Naive thymus-derived CD4-positive, alpha-beta T cell (primary cell): ENCODE results near the gene C18orf32. TPM values are rescaled to one million over a fixed set of nuclear protein-coding genes. Genes with fewer than 3 reads are reported as not detected.
"Not testable (repeated sequence)": the region's sequence is repeated elsewhere in the genome, so short reads cannot be mapped to it uniquely, and the experiment has no call there.

Experiments
- ATAC-seq: fragments of 150-1000 bp; cut with Tn5 transposase; 2 replicates; pipeline ENCODE4 v1.10.0; 2021; ENCODE audit warnings: mild to moderate bottlenecking, moderate library complexity
- CTCF ChIA-PET: fragments of 350-600 bp; sonication (Branson Sonifier 250); formaldehyde crosslinking; loops from one replicate; lab custom pipeline; 2021; ENCODE audit warnings: antibody characterized with exemption; lab: Charles Lee
- POLR2A ChIA-PET: fragments of 350-600 bp; sonication (Branson Sonifier 250); formaldehyde crosslinking; loops from one replicate; lab custom pipeline; 2021; ENCODE audit warnings: antibody characterized with exemption, inconsistent platforms; lab: Charles Lee
- DNase-seq, 9 donors: peaks; one replicate each; pipeline versions ENCODE4 v3.0.0 to v3.0.0-alpha.2; 2020 to 2022; ENCODE audit warnings: mixed read lengths in 1 of 9
- H3K27ac ChIP-seq: one replicate; pipeline ENCODE4 v1.7.0; 2013; ENCODE audit warnings: mild to moderate bottlenecking, low read depth, low read length, moderate library complexity
- H3K27me3 ChIP-seq, 2 donors: one replicate each; pipeline ENCODE4 v1.7.0; 2013; ENCODE audit warnings: low read length in 2 of 2, mild to moderate bottlenecking in 2 of 2, moderate library complexity in 2 of 2; ENCODE audit not compliant: control insufficient read depth in 2 of 2, insufficient read depth in 2 of 2
- H3K36me3 ChIP-seq, 3 experiments: 1 replicate in 2 of 3; 2 replicates in 1 of 3; pipeline ENCODE4 v1.7.0; 2013; ENCODE audit warnings: low read length in 3 of 3, mild to moderate bottlenecking in 3 of 3, moderate library complexity in 1 of 3; ENCODE audit not compliant: insufficient read depth in 3 of 3, control insufficient read depth in 2 of 3
- H3K4me1 ChIP-seq, 2 donors: one replicate each; pipeline ENCODE4 v1.7.0; 2013; ENCODE audit warnings: low read length in 2 of 2, mild to moderate bottlenecking in 2 of 2, moderate library complexity in 1 of 2; ENCODE audit not compliant: control insufficient read depth in 2 of 2, insufficient read depth in 2 of 2
- H3K4me3 ChIP-seq: 2 replicates; pipeline ENCODE4 v1.7.0; 2013; ENCODE audit warnings: mild to moderate bottlenecking, low read length
- H3K9me3 ChIP-seq, 3 experiments: 1 replicate in 2 of 3; 2 replicates in 1 of 3; pipeline ENCODE4 v1.7.0; 2013; ENCODE audit warnings: low read length in 3 of 3; ENCODE audit not compliant: control insufficient read depth in 2 of 3
- H3K27ac Mint-ChIP-seq, 9 donors: one replicate each; pipeline ENCODE4 v1.8.0; 2020 to 2022; ENCODE audit warnings: mixed read lengths in 9 of 9, mild to moderate bottlenecking in 8 of 9, moderate library complexity in 5 of 9, inconsistent platforms in 2 of 9
- H3K27me3 Mint-ChIP-seq, 5 donors: one replicate each; pipeline ENCODE4 v1.8.0; 2021 to 2022; ENCODE audit warnings: mixed read lengths in 5 of 5, mild to moderate bottlenecking in 1 of 5
- H3K36me3 Mint-ChIP-seq, 5 donors: one replicate each; pipeline ENCODE4 v1.8.0; 2020 to 2022; ENCODE audit warnings: mixed read lengths in 5 of 5, mild to moderate bottlenecking in 3 of 5, inconsistent platforms in 1 of 5
- H3K4me1 Mint-ChIP-seq, 7 donors: one replicate each; pipeline ENCODE4 v1.8.0; 2020 to 2022; ENCODE audit warnings: mixed read lengths in 7 of 7, mild to moderate bottlenecking in 3 of 7, inconsistent platforms in 1 of 7
- H3K4me3 Mint-ChIP-seq, 10 donors: one replicate each; pipeline ENCODE4 v1.8.0; 2020 to 2022; ENCODE audit warnings: mild to moderate bottlenecking in 10 of 10, mixed read lengths in 10 of 10, moderate library complexity in 6 of 10, inconsistent platforms in 2 of 10
- H3K9me3 Mint-ChIP-seq, 11 donors: one replicate each; pipeline ENCODE4 v1.8.0; 2020 to 2022; ENCODE audit warnings: mixed read lengths in 11 of 11, mild to moderate bottlenecking in 4 of 11, inconsistent platforms in 1 of 11, moderate library complexity in 1 of 11
- intact Hi-C, 2 donors: fragments of 100-400 bp; cut with micrococcal nuclease; formaldehyde crosslinking; loops; one replicate each; pipeline ENCODE4 v1.15.1; 2023
- polyA plus RNA-seq, 2 donors: library from polyadenylated mRNA; unstranded; fragments of 300-500 nt; fragmentation: Illumina TruSeq; gene quantifications; one replicate each; pipeline ENCODE4 v1.2.3, GENCODE V29; 2021
- total RNA-seq, 6 experiments: library from RNA in 5 of 6; stranded (reverse) in 5 of 6; gene quantifications; 1 replicate in 5 of 6; 2 replicates in 1 of 6; pipeline ENCODE4 v1.2.3 and lab custom pipeline; 2021 to 2026

C18orf32 gene
- total and polyA plus RNA-seq, 7 experiments from 2014 or later = 22.5 to 84.1 (median 49.2) TPM

- peaks cover 8 to 25% (median 23%) of the 10 kb centered on the region in 5 donors for H3K27me3 Mint-ChIP-seq
- H3K9me3 Mint-ChIP-seq, DNase-seq, H3K4me3 ChIP-seq, H3K4me3 Mint-ChIP-seq, intact Hi-C loops, CTCF ChIA-PET, H3K4me1 Mint-ChIP-seq, ATAC-seq, H3K27ac ChIP-seq, H3K4me1 ChIP-seq, H3K9me3 ChIP-seq, H3K27me3 ChIP-seq, H3K36me3 Mint-ChIP-seq, H3K36me3 ChIP-seq, H3K27ac Mint-ChIP-seq: not testable (repeated sequence)
- POLR2A ChIA-PET = interaction anchor here (0.7 kb wide), 1 partner anchor 384 kb away, joined by 3 read pairs; no protein-coding TSS in a partner anchor
Measured at GRCh38 chr18:49506438-49506837, 19.4 kb upstream of the C18orf32 start.

GRCh38 chr18:49503931-49504330, 16.9 kb upstream of the C18orf32 start:
- Histone ChIP-seq H3K4me1 (no peaks in the 10 kb centered on the region), H3K9me3 (no peaks in the 10 kb centered on the region), H3K27ac (no peak overlapping the region), H3K4me3 (no peak overlapping the region), H3K27me3 (no peaks in the 10 kb centered on the region), H3K36me3 (no peaks in the 10 kb centered on the region)
- H3K4me3 Mint-ChIP-seq = no peak overlapping the region
- POLR2A ChIA-PET = no interaction called here
- H3K27ac Mint-ChIP-seq = no peak overlapping the region
- peaks cover 8 to 31% (median 27%) of the 10 kb centered on the region in 5 donors for H3K27me3 Mint-ChIP-seq
- DNase-seq (no peak), ATAC-seq (no peak)
- H3K4me1 Mint-ChIP-seq = no peaks in the 10 kb centered on the region
- CTCF ChIA-PET = interaction anchor here (0.8 kb wide), 1 partner anchor 83 kb away, joined by 5 read pairs; no protein-coding TSS in a partner anchor
- no peaks in the 10 kb centered on the region for H3K36me3 Mint-ChIP-seq
- intact Hi-C loops = no loop called here
- peaks cover 0 to 1% (median 0%) of the 10 kb centered on the region in 11 donors for H3K9me3 Mint-ChIP-seq

GRCh38 chr18:49500201-49500921, 13.3 kb upstream of the C18orf32 start:
- no peaks in the 10 kb centered on the region for H3K27me3 ChIP-seq
- POLR2A ChIA-PET = no interaction called here
- no peak overlapping the region for H3K27ac ChIP-seq
- Mint-ChIP-seq H3K9me3 (no peaks in the 10 kb centered on the region), H3K4me3 (no peak overlapping the region), H3K27ac (no peak overlapping the region), H3K27me3 (peaks cover 0 to 31% (median 11%) of the 10 kb centered on the region in 5 donors), H3K4me1 (no peaks in the 10 kb centered on the region), H3K36me3 (no peaks in the 10 kb centered on the region)
- H3K36me3 ChIP-seq = no peaks in the 10 kb centered on the region
- H3K4me1 ChIP-seq = no peaks in the 10 kb centered on the region
- no peaks in the 10 kb centered on the region for H3K9me3 ChIP-seq
- ATAC-seq = no peak
- no peak for DNase-seq
- intact Hi-C loops = no loop called here
- H3K4me3 ChIP-seq = no peak overlapping the region
- CTCF ChIA-PET = no interaction called here

- Histone ChIP-seq H3K4me3 (no peak overlapping the region), H3K27me3 (no peaks in the 10 kb centered on the region), H3K36me3 (no peaks in the 10 kb centered on the region), H3K9me3 (no peaks in the 10 kb centered on the region), H3K4me1 (no peaks in the 10 kb centered on the region), H3K27ac (no peak overlapping the region)
- H3K36me3 Mint-ChIP-seq = no peaks in the 10 kb centered on the region
- ChIA-PET POLR2A (no interaction called here), CTCF (interaction anchor here (0.8 kb wide), 1 partner anchor 858 kb away, joined by 3 read pairs; no protein-coding TSS in a partner anchor)
- H3K27me3 Mint-ChIP-seq = peaks cover 0 to 33% (median 11%) of the 10 kb centered on the region in 5 donors
- no peaks in the 10 kb centered on the region for H3K9me3 Mint-ChIP-seq
- intact Hi-C loops = no loop called here
- H3K4me1 Mint-ChIP-seq = peaks cover 0 to 7% (median 0%) of the 10 kb centered on the region in 7 donors
- H3K27ac Mint-ChIP-seq = no peak overlapping the region
- no peak for DNase-seq
- ATAC-seq = no peak
- H3K4me3 Mint-ChIP-seq = no peak overlapping the region
Measured at GRCh38 chr18:49499046-49499637, 12.1 kb upstream of the C18orf32 start.

GRCh38 chr18:49495480-49495879, 8.4 kb upstream of the C18orf32 start:
- no peak overlapping the region for H3K4me3 Mint-ChIP-seq
- peaks cover 8 to 15% (median 13%) of the 10 kb centered on the region in 5 donors for H3K36me3 Mint-ChIP-seq
- DNase-seq (no peak), ATAC-seq (no peak)
- H3K27me3 Mint-ChIP-seq = peaks cover 0 to 24% (median 5%) of the 10 kb centered on the region in 5 donors
- no peak overlapping the region for H3K27ac Mint-ChIP-seq
- H3K4me1 Mint-ChIP-seq = peaks cover 19 to 29% (median 24%) of the 10 kb centered on the region in 7 donors
- H3K9me3 ChIP-seq = no peaks in the 10 kb centered on the region
- no peaks in the 10 kb centered on the region for H3K27me3 ChIP-seq
- peaks cover 0 to 11% (median 6%) of the 10 kb centered on the region in 3 experiments for H3K36me3 ChIP-seq
- no peaks in the 10 kb centered on the region for H3K9me3 Mint-ChIP-seq
- ChIA-PET POLR2A (interaction anchor here (1.9 kb wide), 1 partner anchor 9 kb away, joined by 11 read pairs; the partner anchor contains the start of gene C18orf32), CTCF (no interaction called here)
- H3K4me3 ChIP-seq = no peak overlapping the region
- H3K27ac ChIP-seq = no peak overlapping the region
- intact Hi-C loops = no loop called here
- peaks cover 11 to 12% of the 10 kb centered on the region in 2 donors for H3K4me1 ChIP-seq

GRCh38 chr18:49495076-49495475, 8.0 kb upstream of the C18orf32 start:
- DNase-seq (no peak), ATAC-seq (no peak)
- no peak overlapping the region for H3K4me3 ChIP-seq
- POLR2A ChIA-PET = no interaction called here
- H3K9me3 Mint-ChIP-seq = no peaks in the 10 kb centered on the region
- H3K4me1 ChIP-seq = peaks cover 15 to 16% of the 10 kb centered on the region in 2 donors
- peaks cover 0 to 15% (median 10%) of the 10 kb centered on the region in 3 experiments for H3K36me3 ChIP-seq
- H3K4me3 Mint-ChIP-seq = no peak overlapping the region
- H3K4me1 Mint-ChIP-seq = peaks cover 23 to 33% (median 28%) of the 10 kb centered on the region in 7 donors
- H3K9me3 ChIP-seq = no peaks in the 10 kb centered on the region
- peaks cover 8 to 19% (median 16%) of the 10 kb centered on the region in 5 donors for H3K36me3 Mint-ChIP-seq
- intact Hi-C loops = no loop called here
- no peak overlapping the region for H3K27ac Mint-ChIP-seq
- H3K27me3 Mint-ChIP-seq = peaks cover 0 to 20% (median 4%) of the 10 kb centered on the region in 5 donors
- CTCF ChIA-PET = no interaction called here
- no peaks in the 10 kb centered on the region for H3K27me3 ChIP-seq
- H3K27ac ChIP-seq = no peak overlapping the region
